Activated CD4-positive, CD25-positive, alpha-beta regulatory T cell (primary cell): ENCODE measurements around the gene NBPF20.
A peak's percentile ranks its signal among the peaks of the same experiment; 100 is the strongest.
"Not testable (repeated sequence)": the region's sequence is repeated elsewhere in the genome, so short reads cannot be mapped to it uniquely, and the experiment has no call there.

Experiments
- DNase-seq, 4 experiments: peaks; one replicate each; lab custom pipeline; 2025; lab: John Stamatoyannopoulos, UW

Gene NBPF20, protein sequence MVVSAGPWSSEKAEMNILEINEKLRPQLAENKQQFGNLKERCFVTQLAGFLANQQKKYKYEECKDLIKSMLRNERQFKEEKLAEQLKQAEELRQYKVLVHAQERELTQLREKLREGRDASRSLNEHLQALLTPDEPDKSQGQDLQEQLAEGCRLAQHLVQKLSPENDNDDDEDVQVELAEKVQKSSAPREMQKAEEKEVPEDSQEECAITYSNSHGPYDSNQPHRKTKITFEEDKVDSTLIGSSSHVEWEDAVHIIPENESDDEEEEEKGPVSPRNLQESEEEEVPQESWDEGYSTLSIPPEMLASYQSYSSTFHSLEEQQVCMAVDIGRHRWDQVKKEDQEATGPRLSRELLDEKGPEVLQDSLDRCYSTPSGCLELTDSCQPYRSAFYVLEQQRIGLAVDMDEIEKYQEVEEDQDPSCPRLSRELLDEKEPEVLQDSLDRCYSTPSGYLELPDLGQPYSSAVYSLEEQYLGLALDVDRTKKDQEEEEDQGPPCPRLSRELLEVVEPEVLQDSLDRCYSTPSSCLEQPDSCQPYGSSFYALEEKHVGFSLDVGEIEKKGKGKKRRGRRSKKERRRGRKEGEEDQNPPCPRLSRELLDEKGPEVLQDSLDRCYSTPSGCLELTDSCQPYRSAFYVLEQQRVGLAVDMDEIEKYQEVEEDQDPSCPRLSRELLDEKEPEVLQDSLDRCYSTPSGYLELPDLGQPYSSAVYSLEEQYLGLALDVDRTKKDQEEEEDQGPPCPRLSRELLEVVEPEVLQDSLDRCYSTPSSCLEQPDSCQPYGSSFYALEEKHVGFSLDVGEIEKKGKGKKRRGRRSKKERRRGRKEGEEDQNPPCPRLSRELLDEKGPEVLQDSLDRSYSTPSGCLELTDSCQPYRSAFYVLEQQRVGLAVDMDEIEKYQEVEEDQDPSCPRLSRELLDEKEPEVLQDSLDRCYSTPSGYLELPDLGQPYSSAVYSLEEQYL (N-terminal part only)

DNA sequence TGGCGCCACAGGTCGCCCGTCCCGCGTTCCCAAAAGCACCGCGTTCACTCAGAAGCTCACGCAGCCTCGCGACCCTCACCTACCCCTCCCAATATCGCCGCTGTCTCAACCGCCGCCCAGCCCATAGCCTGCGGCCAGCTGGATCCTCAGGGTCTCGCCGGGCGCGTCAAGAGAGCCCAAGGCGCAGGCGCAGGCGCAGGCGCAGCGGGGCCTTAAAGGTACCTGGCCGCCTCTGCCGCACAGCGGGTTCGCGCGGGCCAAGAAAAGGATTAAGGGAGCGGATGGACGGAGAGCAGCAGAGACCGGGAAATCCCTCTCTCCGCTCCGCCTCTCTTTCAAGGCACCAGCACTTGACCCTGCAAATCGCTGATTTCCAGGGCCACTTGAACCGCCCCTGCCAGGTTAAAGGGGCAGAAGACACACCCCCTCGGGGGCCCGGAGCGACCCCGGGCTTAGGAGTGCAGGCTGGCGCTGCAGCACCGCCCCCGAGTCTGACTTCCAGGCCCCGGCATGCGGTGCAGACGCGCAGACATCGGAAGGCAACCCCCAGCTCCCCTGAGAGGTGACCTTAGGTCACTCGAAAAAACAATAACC, at the start of gene NBPF20:
Gene NBPF20 (minus strand): TSS at position 168 of the 594 bp plus-strand sequence. CDS start 20,331 bp downstream, outside the sequence.
- DNase-seq: peak; percentile 53 to 71 (median 58)

DNA sequence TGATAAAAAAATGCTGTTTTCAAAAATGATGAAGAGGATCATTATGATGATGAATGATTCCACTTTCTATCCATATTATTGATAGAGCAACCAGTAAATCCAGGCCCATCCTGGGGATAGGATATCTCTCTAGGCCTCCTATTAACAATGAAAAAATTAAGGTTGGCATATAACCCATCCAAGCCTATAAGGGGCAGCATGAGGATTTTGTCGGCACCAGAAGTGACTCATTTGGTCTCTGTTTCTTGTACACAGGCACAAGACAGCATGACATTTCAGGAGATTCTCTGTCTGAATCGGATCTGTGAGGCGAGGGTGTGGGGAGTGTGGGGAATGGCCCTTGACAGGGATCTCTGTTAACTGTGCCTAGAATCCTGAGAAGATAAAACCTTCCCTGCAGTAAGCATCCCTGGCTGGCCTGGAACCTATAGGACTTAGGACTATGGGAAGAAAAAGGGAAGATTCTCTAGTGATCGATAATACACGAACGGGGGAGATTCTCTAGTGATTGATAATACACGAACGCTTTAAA, 49.5 kb upstream of the NBPF20 start:
- DNase-seq: not testable (repeated sequence)

- DNase-seq: not testable (repeated sequence)
These were observed 47.3 kb upstream of the NBPF20 start for GRCh38 chr1:145472731-145473130.

- not testable (repeated sequence) for DNase-seq
These were observed 46.0 kb upstream of the NBPF20 start for GRCh38 chr1:145471365-145471764.

DNA sequence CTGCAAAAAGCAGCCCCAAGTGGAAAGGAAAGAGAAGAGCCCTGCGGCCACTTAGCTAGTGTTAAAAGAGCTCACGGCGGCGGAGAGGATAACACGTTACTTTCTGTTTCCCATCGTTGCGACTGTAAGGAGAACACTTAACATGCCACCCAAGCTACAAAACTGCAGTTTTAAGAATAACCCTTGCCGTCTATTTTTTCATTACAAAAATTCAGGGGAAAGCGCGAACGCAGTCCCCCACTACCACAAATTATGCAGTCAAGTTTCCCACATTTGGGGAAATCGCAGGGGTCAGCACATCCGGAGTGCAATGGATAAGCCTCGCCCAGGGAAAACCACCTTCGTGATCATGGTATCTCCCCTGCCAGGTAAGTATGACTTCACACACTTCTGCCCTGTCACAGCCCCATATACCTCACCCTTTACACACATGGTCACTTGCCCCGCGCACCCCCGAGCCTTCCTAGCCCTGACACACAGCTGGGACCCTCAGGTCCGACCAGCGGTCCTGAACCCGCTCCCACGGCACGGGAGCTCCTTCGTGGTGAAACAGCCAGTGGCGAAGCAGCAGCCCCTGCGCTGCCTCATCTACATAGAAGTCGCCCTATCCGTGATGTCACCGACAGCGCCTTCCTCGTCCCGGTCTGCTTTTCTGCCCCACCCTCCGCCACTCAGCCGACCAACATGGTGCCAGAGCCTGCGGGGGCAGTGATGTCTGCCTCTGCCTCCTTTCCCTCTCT, 40.2 kb upstream of the NBPF20 start:
- DNase-seq: peak; percentile 16 to 69 (median 48)

DNA sequence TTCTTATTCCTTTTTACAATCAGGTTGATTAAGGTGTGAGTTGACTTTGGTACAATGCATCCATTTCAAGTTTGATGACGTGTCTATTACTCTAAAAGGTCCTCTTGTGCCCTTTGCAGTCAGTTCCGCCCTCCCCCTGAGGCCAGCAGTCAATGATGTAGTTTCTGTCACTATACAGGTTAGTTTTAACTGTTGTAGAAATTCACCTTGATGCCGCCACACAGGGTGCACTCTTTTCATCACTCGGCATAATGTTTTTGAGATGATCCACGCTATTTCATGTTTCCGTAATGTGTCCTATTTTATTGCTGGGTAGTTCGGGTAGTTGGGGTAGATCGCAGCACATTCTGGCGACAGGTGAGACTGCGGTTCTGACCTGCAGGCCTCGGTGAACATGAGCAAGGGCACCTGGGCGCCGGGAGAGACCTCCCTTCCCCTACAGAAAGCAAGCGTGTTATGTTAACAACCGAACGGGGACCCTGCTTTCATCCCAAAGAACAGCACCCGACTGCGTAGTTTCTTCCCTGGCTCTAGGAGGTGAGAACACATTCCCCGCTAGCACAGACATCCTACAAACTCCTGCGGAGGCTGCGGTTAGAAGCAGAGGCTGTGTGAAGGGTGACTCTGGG, 39.4 kb upstream of the NBPF20 start:
- DNase-seq: not testable (repeated sequence)

DNA sequence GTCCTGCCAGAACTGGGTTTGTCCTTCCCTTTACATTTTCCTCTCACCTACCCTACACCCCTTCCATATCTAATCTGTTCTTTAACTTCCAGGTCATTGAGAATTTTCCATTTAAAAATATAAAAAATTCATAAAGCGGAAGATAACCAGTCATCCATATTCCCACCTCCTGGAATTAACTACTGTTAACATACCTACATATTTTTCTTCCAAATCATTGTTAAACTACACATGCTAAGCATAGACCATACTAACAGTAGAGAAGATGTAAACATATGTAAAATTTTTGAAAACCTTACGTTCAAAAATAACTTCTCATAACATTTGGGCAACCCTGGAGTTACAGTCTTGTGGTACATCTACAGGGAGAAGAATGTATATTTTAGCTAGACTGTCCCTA, 38.6 kb upstream of the NBPF20 start:
- not testable (repeated sequence) for DNase-seq

- not testable (repeated sequence) for DNase-seq
These were observed 35.3 kb upstream of the NBPF20 start for GRCh38 chr1:145460684-145461083.

GRCh38 chr1:145460048-145460447, 34.6 kb upstream of the NBPF20 start:
- DNase-seq: not testable (repeated sequence)

DNA sequence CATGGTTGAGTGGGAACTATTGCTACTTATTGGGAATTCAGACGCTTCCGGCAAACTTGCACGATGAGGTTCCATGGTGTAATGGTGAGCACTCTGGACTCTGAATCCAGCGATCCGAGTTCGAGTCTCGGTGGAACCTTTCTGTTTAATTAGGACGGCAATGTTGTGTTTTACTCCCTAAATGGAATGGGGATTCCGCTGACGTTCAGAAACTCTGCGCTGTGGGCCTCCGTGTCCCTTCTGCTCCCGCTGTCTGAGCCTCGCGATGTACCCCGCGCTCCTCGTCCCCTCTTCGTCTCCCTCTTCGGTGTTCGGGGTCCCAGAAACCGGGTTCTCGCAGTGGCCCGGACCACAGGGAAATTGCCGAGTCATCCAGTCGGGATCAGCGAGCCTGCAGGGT, 34.2 kb upstream of the NBPF20 start:
- not testable (repeated sequence) for DNase-seq

GRCh38 chr1:145459063-145459462, 33.7 kb upstream of the NBPF20 start:
- DNase-seq: not testable (repeated sequence)

GRCh38 chr1:145454824-145455177, 29.4 kb upstream of the NBPF20 start:
- DNase-seq: not testable (repeated sequence)

DNA sequence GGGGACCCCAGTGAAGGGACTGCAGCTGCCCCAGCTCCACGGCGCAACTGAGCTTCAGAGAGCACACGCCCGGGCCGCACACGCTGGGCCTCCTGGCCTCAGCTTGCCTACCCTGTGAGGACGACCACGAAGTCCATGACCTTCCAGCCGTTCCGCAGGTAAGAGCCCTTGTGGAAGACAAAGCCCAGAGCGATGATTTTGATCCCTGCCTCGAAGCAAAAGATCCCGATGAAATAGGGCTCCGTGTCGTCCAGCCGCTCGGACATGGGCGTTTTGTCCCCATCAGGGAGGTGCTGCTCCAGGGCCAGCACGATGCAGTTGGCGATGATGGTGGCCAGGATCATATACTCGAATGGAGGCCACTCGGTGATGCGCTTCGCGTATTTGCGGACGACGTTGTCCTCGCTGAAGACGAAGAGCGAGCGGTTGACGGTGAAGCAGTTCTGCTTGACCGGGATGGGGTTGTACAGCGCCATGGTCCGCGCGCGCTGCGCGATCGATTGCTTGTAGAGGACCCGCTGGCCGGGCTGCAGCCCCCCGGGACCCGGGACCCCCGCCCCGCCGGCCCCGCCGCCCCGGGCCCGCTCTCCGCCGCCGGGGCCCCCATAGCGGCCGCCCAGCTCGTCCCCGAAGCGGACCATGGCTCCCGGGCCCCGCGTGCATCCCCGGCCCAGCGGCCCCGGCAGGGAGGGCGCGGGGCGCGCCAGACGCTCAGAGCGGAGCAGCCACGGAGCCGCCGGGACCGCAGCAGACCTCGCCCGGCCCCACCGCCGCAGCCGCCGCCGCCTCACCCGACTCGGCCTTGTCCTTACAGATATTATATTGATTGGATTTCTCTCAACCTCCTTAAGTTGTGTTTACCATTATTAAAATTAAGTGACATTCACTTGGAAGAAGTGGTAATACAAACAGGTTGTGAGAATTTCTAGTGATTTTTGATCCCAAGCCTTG, 28.7 kb upstream of the NBPF20 start:
- DNase-seq: not testable (repeated sequence)

DNA sequence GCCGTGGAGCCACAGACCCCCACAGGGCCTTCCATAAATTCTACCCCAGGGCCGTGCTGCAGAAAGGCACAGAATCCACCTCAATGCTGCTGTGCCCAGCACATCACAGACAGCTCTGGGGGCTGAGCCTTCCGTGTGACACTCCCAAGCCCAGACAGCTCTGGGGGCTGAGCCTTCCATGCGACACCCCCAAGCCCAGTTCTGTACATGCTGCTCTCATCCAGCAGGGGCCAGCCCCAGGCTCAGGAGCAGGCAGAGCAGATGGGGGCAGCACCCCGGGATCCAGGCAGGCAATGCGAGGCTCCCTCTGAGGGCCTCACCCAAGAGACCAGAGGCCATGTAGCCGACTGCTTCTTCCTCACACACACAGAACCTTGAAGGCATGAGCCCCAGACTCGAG, 27.1 kb upstream of the NBPF20 start:
- DNase-seq: not testable (repeated sequence)

DNA sequence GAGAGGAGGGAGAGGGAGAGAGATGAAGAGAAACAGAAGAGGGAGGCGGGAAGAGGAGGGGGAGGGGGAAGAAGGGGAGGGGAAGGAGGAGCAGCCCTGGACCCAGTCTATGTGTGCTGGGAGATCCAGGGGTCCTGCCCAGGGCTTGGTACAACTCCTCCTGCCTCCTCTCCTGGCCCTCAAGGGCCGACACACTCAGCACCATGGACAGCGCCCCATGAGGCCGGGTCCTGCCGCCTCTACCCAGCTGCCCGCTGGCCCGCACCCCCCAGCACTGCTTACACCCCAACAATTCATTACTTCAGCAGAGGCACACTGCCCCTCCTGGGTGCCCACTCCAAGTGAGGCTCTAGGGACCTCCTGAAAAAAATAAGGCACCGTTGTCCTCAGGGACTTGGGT, 26.5 kb upstream of the NBPF20 start:
- not testable (repeated sequence) for DNase-seq

- not testable (repeated sequence) for DNase-seq
These were observed 19.8 kb upstream of the NBPF20 start for GRCh38 chr1:145445219-145445618.

GRCh38 chr1:145442340-145442739, 16.9 kb upstream of the NBPF20 start:
- not testable (repeated sequence) for DNase-seq

- not testable (repeated sequence) for DNase-seq
These were observed 6.2 kb upstream of the NBPF20 start for GRCh38 chr1:145431363-145432256.
